GM23338 (cell line): ENCODE results near the gene PHYKPL. TPM values are rescaled to one million over a fixed set of nuclear protein-coding genes. Genes with fewer than 3 reads are reported as not detected.
A peak's percentile ranks its signal among the peaks of the same experiment; 100 is the strongest.

Experiments
- ATAC-seq: fragments of 200-7000 bp; cut with Tn5 transposase; 3 replicates; pipeline ENCODE4 v1.9.1; 2020
- DNase-seq: peaks from one replicate; pipeline ENCODE4 v3.0.0-alpha.2; 2015; ENCODE audit warnings: low spot score
- H2AFZ ChIP-seq: fragments of 200-600 bp; sonication (generic); 2 replicates; pipeline ENCODE4 v1.8.0; 2016; ENCODE audit warnings: antibody characterized with exemption, mild to moderate bottlenecking, moderate library complexity
- H3F3A ChIP-seq: fragments of 200-600 bp; sonication (generic); replicated peaks from 2 replicates; pipeline ENCODE4 v1.8.0; 2017; ENCODE audit warnings: antibody characterized with exemption, mixed run types, low read depth
- H3K27ac ChIP-seq: fragments of 200-600 bp; sonication (generic); 2 replicates; pipeline ENCODE4 v1.6.1; 2016; ENCODE audit warnings: low read depth
- H3K27me3 ChIP-seq: fragments of 200-600 bp; sonication (generic); 2 replicates; pipeline ENCODE4 v1.8.0; 2016; ENCODE audit warnings: mild to moderate bottlenecking, mixed run types, moderate library complexity; ENCODE audit not compliant: insufficient read depth
- H3K36me3 ChIP-seq: fragments of 200-600 bp; sonication (generic); 2 replicates; pipeline ENCODE4 v1.8.0; 2016; ENCODE audit warnings: mild to moderate bottlenecking; ENCODE audit not compliant: insufficient read depth
- H3K4me1 ChIP-seq: fragments of 200-600 bp; sonication (generic); 2 replicates; pipeline ENCODE4 v1.8.0; 2016; ENCODE audit warnings: mild to moderate bottlenecking, moderate library complexity; ENCODE audit not compliant: insufficient read depth
- H3K4me2 ChIP-seq: fragments of 200-600 bp; sonication (generic); 2 replicates; pipeline ENCODE4 v1.7.1; 2017; ENCODE audit warnings: mixed run types
- H3K4me3 ChIP-seq: fragments of 200-600 bp; sonication (generic); 2 replicates; pipeline ENCODE4 v1.6.1; 2016; ENCODE audit warnings: mixed run types
- H3K79me2 ChIP-seq: fragments of 200-600 bp; sonication (generic); replicated peaks from 2 replicates; pipeline ENCODE4 v1.8.0; 2017; ENCODE audit warnings: mild to moderate bottlenecking; ENCODE audit not compliant: insufficient read depth
- H3K9me2 ChIP-seq: fragments of 200-600 bp; sonication (generic); 2 replicates; pipeline ENCODE4 v1.8.0; 2017; ENCODE audit not compliant: insufficient read depth
- H4K20me1 ChIP-seq: fragments of 200-600 bp; sonication (generic); replicated peaks from 2 replicates; pipeline ENCODE4 v1.8.0; 2017; ENCODE audit warnings: mild to moderate bottlenecking; ENCODE audit not compliant: insufficient read depth
- H3K27ac Mint-ChIP-seq: 2 replicates; pipeline ENCODE4 v1.8.0; 2020; ENCODE audit warnings: inconsistent platforms, mild to moderate bottlenecking, moderate library complexity, mixed read lengths
- H3K27me3 Mint-ChIP-seq: 3 replicates; pipeline ENCODE4 v1.8.0; 2022; ENCODE audit warnings: low read depth, mild to moderate bottlenecking, moderate library complexity, mixed read lengths, inconsistent platforms; ENCODE audit not compliant: insufficient read depth, poor library complexity
- H3K36me3 Mint-ChIP-seq: 3 replicates; pipeline ENCODE4 v1.8.0; 2021; ENCODE audit warnings: low read depth, mild to moderate bottlenecking, inconsistent platforms, moderate library complexity, mixed read lengths
- H3K4me1 Mint-ChIP-seq: 3 replicates; pipeline ENCODE4 v1.8.0; 2020; ENCODE audit warnings: mild to moderate bottlenecking, inconsistent platforms, mixed read lengths
- H3K4me3 Mint-ChIP-seq: 3 replicates; pipeline ENCODE4 v1.8.0; 2021; ENCODE audit warnings: moderate library complexity, mild to moderate bottlenecking, inconsistent platforms, mixed read lengths
- H3K9me3 Mint-ChIP-seq: 3 replicates; pipeline ENCODE4 v1.8.0; 2020; ENCODE audit warnings: moderate library complexity, mild to moderate bottlenecking, inconsistent platforms, mixed read lengths
- CREB1 ChIP-seq: fragments of 250-450 bp; sonication (Bioruptor Pico); IDR thresholded peaks from 2 replicates; pipeline ENCODE4 v1.5.0; 2020; ENCODE audit warnings: low read depth, mild to moderate bottlenecking, moderate library complexity
- CTCF ChIP-seq, 2 experiments: fragments of 200-600 bp in 1 of 2; sonication (generic) in 1 of 2; conservative IDR thresholded peaks; 2 replicates each; pipeline versions ENCODE4 v1.5.1 to v1.6.1; 2016 to 2017; ENCODE audit warnings: antibody characterized with exemption in 2 of 2, low read depth in 2 of 2, mild to moderate bottlenecking in 2 of 2, moderate library complexity in 1 of 2
- EZH2 ChIP-seq: fragments of 200-600 bp; sonication (generic); IDR thresholded peaks from one replicate; pipeline ENCODE4 v1.8.0; 2017; ENCODE audit warnings: antibody characterized with exemption, mild to moderate bottlenecking, low read depth; ENCODE audit not compliant: unreplicated experiment
- EZH2phosphoT487 ChIP-seq: fragments of 200-600 bp; sonication (generic); IDR thresholded peaks from one replicate; pipeline ENCODE4 v1.8.1; 2018; ENCODE audit warnings: antibody characterized with exemption; ENCODE audit not compliant: unreplicated experiment
- JUNB ChIP-seq: IDR thresholded peaks from one replicate; pipeline ENCODE4 v1.6.1; 2016; ENCODE audit warnings: antibody characterized with exemption; ENCODE audit not compliant: unreplicated experiment
- NANOG ChIP-seq: IDR thresholded peaks from 2 replicates; pipeline ENCODE4 v1.6.1; 2016; ENCODE audit warnings: antibody characterized with exemption, borderline replicate concordance
- POLR2AphosphoS5 ChIP-seq: IDR thresholded peaks from 2 replicates; pipeline ENCODE4 v1.6.1; 2016; ENCODE audit warnings: antibody characterized with exemption, low read depth
- STAT1 ChIP-seq: IDR thresholded peaks from one replicate; pipeline ENCODE4 v1.6.1; 2016; ENCODE audit warnings: antibody characterized with exemption; ENCODE audit not compliant: unreplicated experiment
- ZNF114 ChIP-seq: fragments of 250-450 bp; sonication (Bioruptor Pico); IDR thresholded peaks from 2 replicates; pipeline ENCODE4 v1.5.0; 2020; ENCODE audit warnings: mild to moderate bottlenecking, moderate library complexity
- ZNF331 ChIP-seq: fragments of 250-450 bp; sonication (Bioruptor Pico); IDR thresholded peaks from 2 replicates; pipeline ENCODE4 v1.5.0; 2020; ENCODE audit warnings: low read depth, mild to moderate bottlenecking, moderate library complexity
- polyA plus RNA-seq: library from polyadenylated mRNA; unstranded; fragments of >200 nt; fragmentation: Nextera tagmentation; extraction: Ambion mirVana; gene quantifications from 2 replicates; pipeline ENCODE4 v1.2.1, GENCODE V29; 2016
- total RNA-seq: library from RNA; depleted of rRNA; stranded (reverse); fragments of >200 nt; shearing (Covaris generic); gene quantifications from 2 replicates; pipeline ENCODE4 v1.2.3, GENCODE V29; 2014
- TF ChIP-seq, protein P1 (sequence below): fragments of 250-450 bp; sonication (Bioruptor Pico); IDR thresholded peaks from 2 replicates; pipeline ENCODE4 v1.5.0; 2020; ENCODE audit warnings: mild to moderate bottlenecking, moderate library complexity
- TF ChIP-seq, protein P2 (sequence below): IDR thresholded peaks from 2 replicates; pipeline ENCODE4 v1.6.1; 2016; ENCODE audit warnings: antibody characterized with exemption
- TF ChIP-seq, protein P3 (sequence below): IDR thresholded peaks from one replicate; pipeline ENCODE4 v1.6.1; 2018; ENCODE audit warnings: antibody characterized with exemption; ENCODE audit not compliant: unreplicated experiment

The PHYKPL gene
- total and polyA plus RNA-seq, 2 experiments from 2014 or later, result 15.9 to 20.8 TPM

GRCh38 chr5:178216088-178216534 lies 16.5 kb downstream of the PHYKPL start:
- Mint-ChIP-seq H3K27me3 (peaks cover 23% of the 10 kb centered on the region), H3K4me1 (peaks cover 19% of the 10 kb centered on the region), H3K9me3 (no peaks in the 10 kb centered on the region), H3K4me3 (no peak overlapping the region), H3K27ac (no peak overlapping the region), H3K36me3 (peaks cover 84% of the 10 kb centered on the region)
- ATAC-seq, result peak; percentile 4
- no peak for DNase-seq
- Histone ChIP-seq H3K27ac (no peak overlapping the region), H2AFZ (no peak overlapping the region), H3F3A (peaks cover 45% of the 10 kb centered on the region), H3K9me2 (no peaks in the 10 kb centered on the region), H3K79me2 (no peaks in the 10 kb centered on the region), H3K4me3 (no peak overlapping the region), H4K20me1 (peaks cover 21% of the 10 kb centered on the region), H3K4me2 (no peak overlapping the region), H3K36me3 (peaks cover 25% of the 10 kb centered on the region), H3K4me1 (peaks cover 7% of the 10 kb centered on the region; the same call in 1 of the 2 replicates), H3K27me3 (no peaks in the 10 kb centered on the region)
- TF ChIP-seq, protein P1, sequence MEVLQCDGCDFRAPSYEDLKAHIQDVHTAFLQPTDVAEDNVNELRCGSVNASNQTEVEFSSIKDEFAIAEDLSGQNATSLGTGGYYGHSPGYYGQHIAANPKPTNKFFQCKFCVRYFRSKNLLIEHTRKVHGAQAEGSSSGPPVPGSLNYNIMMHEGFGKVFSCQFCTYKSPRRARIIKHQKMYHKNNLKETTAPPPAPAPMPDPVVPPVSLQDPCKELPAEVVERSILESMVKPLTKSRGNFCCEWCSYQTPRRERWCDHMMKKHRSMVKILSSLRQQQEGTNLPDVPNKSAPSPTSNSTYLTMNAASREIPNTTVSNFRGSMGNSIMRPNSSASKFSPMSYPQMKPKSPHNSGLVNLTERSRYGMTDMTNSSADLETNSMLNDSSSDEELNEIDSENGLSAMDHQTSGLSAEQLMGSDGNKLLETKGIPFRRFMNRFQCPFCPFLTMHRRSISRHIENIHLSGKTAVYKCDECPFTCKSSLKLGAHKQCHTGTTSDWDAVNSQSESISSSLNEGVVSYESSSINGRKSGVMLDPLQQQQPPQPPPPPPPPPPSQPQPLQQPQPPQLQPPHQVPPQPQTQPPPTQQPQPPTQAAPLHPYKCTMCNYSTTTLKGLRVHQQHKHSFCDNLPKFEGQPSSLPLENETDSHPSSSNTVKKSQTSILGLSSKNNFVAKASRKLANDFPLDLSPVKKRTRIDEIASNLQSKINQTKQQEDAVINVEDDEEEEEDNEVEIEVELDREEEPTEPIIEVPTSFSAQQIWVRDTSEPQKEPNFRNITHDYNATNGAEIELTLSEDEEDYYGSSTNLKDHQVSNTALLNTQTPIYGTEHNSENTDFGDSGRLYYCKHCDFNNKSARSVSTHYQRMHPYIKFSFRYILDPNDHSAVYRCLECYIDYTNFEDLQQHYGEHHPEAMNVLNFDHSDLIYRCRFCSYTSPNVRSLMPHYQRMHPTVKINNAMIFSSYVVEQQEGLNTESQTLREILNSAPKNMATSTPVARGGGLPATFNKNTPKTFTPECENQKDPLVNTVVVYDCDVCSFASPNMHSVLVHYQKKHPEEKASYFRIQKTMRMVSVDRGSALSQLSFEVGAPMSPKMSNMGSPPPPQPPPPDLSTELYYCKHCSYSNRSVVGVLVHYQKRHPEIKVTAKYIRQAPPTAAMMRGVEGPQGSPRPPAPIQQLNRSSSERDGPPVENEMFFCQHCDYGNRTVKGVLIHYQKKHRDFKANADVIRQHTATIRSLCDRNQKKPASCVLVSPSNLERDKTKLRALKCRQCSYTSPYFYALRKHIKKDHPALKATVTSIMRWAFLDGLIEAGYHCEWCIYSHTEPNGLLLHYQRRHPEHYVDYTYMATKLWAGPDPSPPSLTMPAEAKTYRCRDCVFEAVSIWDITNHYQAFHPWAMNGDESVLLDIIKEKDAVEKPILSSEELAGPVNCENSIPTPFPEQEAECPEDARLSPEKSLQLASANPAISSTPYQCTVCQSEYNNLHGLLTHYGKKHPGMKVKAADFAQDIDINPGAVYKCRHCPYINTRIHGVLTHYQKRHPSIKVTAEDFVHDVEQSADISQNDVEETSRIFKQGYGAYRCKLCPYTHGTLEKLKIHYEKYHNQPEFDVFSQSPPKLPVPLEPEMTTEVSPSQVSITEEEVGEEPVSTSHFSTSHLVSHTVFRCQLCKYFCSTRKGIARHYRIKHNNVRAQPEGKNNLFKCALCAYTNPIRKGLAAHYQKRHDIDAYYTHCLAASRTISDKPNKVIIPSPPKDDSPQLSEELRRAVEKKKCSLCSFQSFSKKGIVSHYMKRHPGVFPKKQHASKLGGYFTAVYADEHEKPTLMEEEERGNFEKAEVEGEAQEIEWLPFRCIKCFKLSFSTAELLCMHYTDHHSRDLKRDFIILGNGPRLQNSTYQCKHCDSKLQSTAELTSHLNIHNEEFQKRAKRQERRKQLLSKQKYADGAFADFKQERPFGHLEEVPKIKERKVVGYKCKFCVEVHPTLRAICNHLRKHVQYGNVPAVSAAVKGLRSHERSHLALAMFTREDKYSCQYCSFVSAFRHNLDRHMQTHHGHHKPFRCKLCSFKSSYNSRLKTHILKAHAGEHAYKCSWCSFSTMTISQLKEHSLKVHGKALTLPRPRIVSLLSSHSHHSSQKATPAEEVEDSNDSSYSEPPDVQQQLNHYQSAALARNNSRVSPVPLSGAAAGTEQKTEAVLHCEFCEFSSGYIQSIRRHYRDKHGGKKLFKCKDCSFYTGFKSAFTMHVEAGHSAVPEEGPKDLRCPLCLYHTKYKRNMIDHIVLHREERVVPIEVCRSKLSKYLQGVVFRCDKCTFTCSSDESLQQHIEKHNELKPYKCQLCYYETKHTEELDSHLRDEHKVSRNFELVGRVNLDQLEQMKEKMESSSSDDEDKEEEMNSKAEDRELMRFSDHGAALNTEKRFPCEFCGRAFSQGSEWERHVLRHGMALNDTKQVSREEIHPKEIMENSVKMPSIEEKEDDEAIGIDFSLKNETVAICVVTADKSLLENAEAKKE (CRISPR knock-in tag), result no peak
- TF ChIP-seq, protein P2, sequence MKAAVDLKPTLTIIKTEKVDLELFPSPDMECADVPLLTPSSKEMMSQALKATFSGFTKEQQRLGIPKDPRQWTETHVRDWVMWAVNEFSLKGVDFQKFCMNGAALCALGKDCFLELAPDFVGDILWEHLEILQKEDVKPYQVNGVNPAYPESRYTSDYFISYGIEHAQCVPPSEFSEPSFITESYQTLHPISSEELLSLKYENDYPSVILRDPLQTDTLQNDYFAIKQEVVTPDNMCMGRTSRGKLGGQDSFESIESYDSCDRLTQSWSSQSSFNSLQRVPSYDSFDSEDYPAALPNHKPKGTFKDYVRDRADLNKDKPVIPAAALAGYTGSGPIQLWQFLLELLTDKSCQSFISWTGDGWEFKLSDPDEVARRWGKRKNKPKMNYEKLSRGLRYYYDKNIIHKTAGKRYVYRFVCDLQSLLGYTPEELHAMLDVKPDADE, result no peak
- TF ChIP-seq ZNF331 (no peak), EZH2 (no peak), CTCF (conservative IDR thresholded peaks at IDR 0.05; ENCODE audit: low read depth in 2 of 2) (no peak), CREB1 (no peak), POLR2AphosphoS5 (no peak), ZNF114 (no peak), EZH2phosphoT487 (no peak), STAT1 (no peak), NANOG (no peak), JUNB (no peak)
- TF ChIP-seq, protein P3, sequence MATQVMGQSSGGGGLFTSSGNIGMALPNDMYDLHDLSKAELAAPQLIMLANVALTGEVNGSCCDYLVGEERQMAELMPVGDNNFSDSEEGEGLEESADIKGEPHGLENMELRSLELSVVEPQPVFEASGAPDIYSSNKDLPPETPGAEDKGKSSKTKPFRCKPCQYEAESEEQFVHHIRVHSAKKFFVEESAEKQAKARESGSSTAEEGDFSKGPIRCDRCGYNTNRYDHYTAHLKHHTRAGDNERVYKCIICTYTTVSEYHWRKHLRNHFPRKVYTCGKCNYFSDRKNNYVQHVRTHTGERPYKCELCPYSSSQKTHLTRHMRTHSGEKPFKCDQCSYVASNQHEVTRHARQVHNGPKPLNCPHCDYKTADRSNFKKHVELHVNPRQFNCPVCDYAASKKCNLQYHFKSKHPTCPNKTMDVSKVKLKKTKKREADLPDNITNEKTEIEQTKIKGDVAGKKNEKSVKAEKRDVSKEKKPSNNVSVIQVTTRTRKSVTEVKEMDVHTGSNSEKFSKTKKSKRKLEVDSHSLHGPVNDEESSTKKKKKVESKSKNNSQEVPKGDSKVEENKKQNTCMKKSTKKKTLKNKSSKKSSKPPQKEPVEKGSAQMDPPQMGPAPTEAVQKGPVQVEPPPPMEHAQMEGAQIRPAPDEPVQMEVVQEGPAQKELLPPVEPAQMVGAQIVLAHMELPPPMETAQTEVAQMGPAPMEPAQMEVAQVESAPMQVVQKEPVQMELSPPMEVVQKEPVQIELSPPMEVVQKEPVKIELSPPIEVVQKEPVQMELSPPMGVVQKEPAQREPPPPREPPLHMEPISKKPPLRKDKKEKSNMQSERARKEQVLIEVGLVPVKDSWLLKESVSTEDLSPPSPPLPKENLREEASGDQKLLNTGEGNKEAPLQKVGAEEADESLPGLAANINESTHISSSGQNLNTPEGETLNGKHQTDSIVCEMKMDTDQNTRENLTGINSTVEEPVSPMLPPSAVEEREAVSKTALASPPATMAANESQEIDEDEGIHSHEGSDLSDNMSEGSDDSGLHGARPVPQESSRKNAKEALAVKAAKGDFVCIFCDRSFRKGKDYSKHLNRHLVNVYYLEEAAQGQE, result no peak
